Endothelial cell of umbilical vein (primary cell): ENCODE results near the gene SCML2. TPM values are rescaled to one million over a fixed set of nuclear protein-coding genes. Genes with fewer than 3 reads are reported as not detected.

Experiments used
- BruUV-seq: library from RNA; stranded (reverse); fragments of 400-500 nt; replicated peaks from 2 replicates; lab custom pipeline; 2021; lab: Mats Ljungman, UMichigan
- CTCF ChIA-PET: fragments of 300-600, 350-600 bp; sonication (Branson Sonifier 250); formaldehyde crosslinking; loops from one replicate; lab custom pipeline; 2021; ENCODE audit warnings: antibody characterized with exemption, inconsistent platforms; lab: Charles Lee
- POLR2A ChIA-PET: fragments of 300-600, 350-600 bp; sonication (Branson Sonifier 250); formaldehyde crosslinking; loops from one replicate; lab custom pipeline; 2021; ENCODE audit warnings: antibody characterized with exemption, inconsistent platforms; lab: Charles Lee
- DNase-seq: peaks from one replicate; pipeline ENCODE4 v3.0.0-alpha.2; 2011; ENCODE audit warnings: low read depth, low spot score
- FAIRE-seq: peaks from 2 replicates; lab custom pipeline; 2011; peaks lifted over from hg19 to GRCh38; lab: Jason Lieb, UNC
- H2AFZ ChIP-seq: 2 replicates; pipeline ENCODE4 v1.6.0; 2012; ENCODE audit warnings: low read depth, low read length, control low read depth, inconsistent platforms
- H3K27ac ChIP-seq: 2 replicates; pipeline ENCODE4 v1.5.1; 2011; ENCODE audit warnings: low read depth, mild to moderate bottlenecking, control low read depth, low read length, moderate library complexity; ENCODE audit not compliant: insufficient read depth
- H3K27me3 ChIP-seq, 2 experiments: 2 replicates each; pipeline versions ENCODE4 v1.6.0 to v1.6.1; 2011; ENCODE audit warnings: low read length in 2 of 2, mixed read lengths in 1 of 2; ENCODE audit not compliant: control insufficient read depth in 2 of 2, insufficient read depth in 2 of 2
- H3K36me3 ChIP-seq, 2 experiments: 2 replicates in 1 of 2; 3 replicates in 1 of 2; pipeline ENCODE4 v1.5.1; 2011; ENCODE audit warnings: low read length in 2 of 2, mild to moderate bottlenecking in 1 of 2, moderate library complexity in 1 of 2; ENCODE audit not compliant: control insufficient read depth in 2 of 2, insufficient read depth in 2 of 2; ENCODE audit errors: extremely low read depth in 1 of 2
- H3K4me1 ChIP-seq: 3 replicates; pipeline ENCODE4 v1.5.1; 2011; ENCODE audit warnings: mild to moderate bottlenecking, low read length; ENCODE audit not compliant: control insufficient read depth, insufficient read depth; ENCODE audit errors: extremely low read depth
- H3K4me2 ChIP-seq: 2 replicates; pipeline ENCODE4 v1.6.1; 2011; ENCODE audit warnings: low read length, control low read depth, mixed read lengths; ENCODE audit not compliant: insufficient read depth
- H3K4me3 ChIP-seq, 3 experiments: fragments of 200-600 bp in 1 of 3; sonication (generic), shearing (Covaris generic) in 1 of 3; replicated peaks in 1 of 3; 2 replicates each; pipeline ENCODE4 v1.5.1; 2011 to 2016; ENCODE audit warnings: control low read depth in 3 of 3, low read length in 3 of 3, mild to moderate bottlenecking in 2 of 3, inconsistent platforms in 1 of 3, low read depth in 1 of 3, moderate library complexity in 1 of 3; ENCODE audit not compliant: insufficient read depth in 1 of 3
- H3K79me2 ChIP-seq: 2 replicates; pipeline ENCODE4 v1.6.0; 2012; ENCODE audit warnings: low read length, inconsistent platforms; ENCODE audit not compliant: control insufficient read depth, insufficient read depth
- H3K9ac ChIP-seq: replicated peaks from 2 replicates; pipeline ENCODE3; 2011; ENCODE audit warnings: low read length, control low read depth; ENCODE audit not compliant: insufficient read depth; ENCODE audit errors: extremely low read depth
- H3K9me1 ChIP-seq: replicated peaks from 3 replicates; pipeline ENCODE4 v1.6.0; 2011; ENCODE audit warnings: mild to moderate bottlenecking, low read length; ENCODE audit not compliant: control insufficient read depth, insufficient read depth; ENCODE audit errors: extremely low read depth
- H3K9me3 ChIP-seq: replicated peaks from 2 replicates; pipeline ENCODE4 v1.5.1; 2012; ENCODE audit warnings: low read length, inconsistent platforms; ENCODE audit not compliant: control insufficient read depth, insufficient read depth
- H4K20me1 ChIP-seq: replicated peaks from 2 replicates; pipeline ENCODE3; 2011; ENCODE audit warnings: mild to moderate bottlenecking, low read length; ENCODE audit not compliant: control insufficient read depth, insufficient read depth; ENCODE audit errors: extremely low read depth
- CTCF ChIP-seq, 2 donors: IDR thresholded peaks; 1 replicate in 1 of 2; 2 replicates in 1 of 2; pipeline ENCODE4 v1.5.1; 2011; ENCODE audit warnings: low read length in 2 of 2, mild to moderate bottlenecking in 2 of 2, moderate library complexity in 2 of 2, control low read depth in 1 of 2, inconsistent platforms in 1 of 2, low read depth in 1 of 2; ENCODE audit not compliant: insufficient read depth in 1 of 2; ENCODE audit errors: extremely low read depth in 1 of 2
- EZH2 ChIP-seq: IDR thresholded peaks from 2 replicates; pipeline ENCODE4 v1.6.1; 2012; ENCODE audit warnings: borderline replicate concordance, low read depth, mild to moderate bottlenecking, moderate library complexity, low read length, inconsistent platforms; ENCODE audit not compliant: severe bottlenecking
- FOS ChIP-seq: IDR thresholded peaks from 2 replicates; pipeline ENCODE4 v1.6.1; 2011; ENCODE audit warnings: mild to moderate bottlenecking, low read length, moderate library complexity, borderline replicate concordance; ENCODE audit not compliant: insufficient read depth
- GATA2 ChIP-seq: IDR thresholded peaks from 2 replicates; pipeline ENCODE4 v1.7.0; 2011; ENCODE audit warnings: low read depth, mild to moderate bottlenecking, moderate library complexity, mixed read lengths, low read length; ENCODE audit not compliant: insufficient read length, insufficient read depth
- JUN ChIP-seq: IDR thresholded peaks from 2 replicates; pipeline ENCODE4 v1.6.1; 2011; ENCODE audit warnings: borderline replicate concordance, low read depth; ENCODE audit not compliant: insufficient read length, insufficient read depth
- MAX ChIP-seq: IDR thresholded peaks from 2 replicates; pipeline ENCODE4 v1.6.1; 2011; ENCODE audit not compliant: insufficient read depth, insufficient read length
- MYC ChIP-seq: IDR thresholded peaks from one replicate; pipeline ENCODE4 v1.6.1; 2011; ENCODE audit warnings: mild to moderate bottlenecking, low read depth, low read length
- POLR2A ChIP-seq: IDR thresholded peaks from 2 replicates; pipeline ENCODE4 v1.6.1; 2012; ENCODE audit warnings: low read depth, mild to moderate bottlenecking, control low read depth, low read length
- POLR2AphosphoS5 ChIP-seq: IDR thresholded peaks from 2 replicates; pipeline ENCODE4 v1.6.1; 2012; ENCODE audit warnings: low read depth, mild to moderate bottlenecking, control low read depth, low read length, moderate library complexity; ENCODE audit not compliant: insufficient read depth
- dilution Hi-C: fragments of 300-500 bp; cut with MboI; formaldehyde crosslinking; loops from one replicate; pipeline ENCODE4 v1.15.0; 2019; ENCODE audit warnings: low sequenced_read_pairs; ENCODE audit not compliant: extremely low pct_ligation_motif_present
- intact Hi-C: fragments of 100-400 bp; cut with micrococcal nuclease; formaldehyde crosslinking; loops from one replicate; pipeline ENCODE4 v1.10.0; 2022
- polyA plus RNA-seq, 4 experiments: library from polyadenylated mRNA; depleted of rRNA in 3 of 4; stranded (reverse) in 3 of 4; unstranded in 1 of 4; fragments of >200 nt; gene quantifications; 2 replicates each; pipeline versions ENCODE4 v1.2.1 to v1.2.3, GENCODE V29; 2011 to 2012; ENCODE audit warnings: missing spikeins in 1 of 4
- total RNA-seq: library from RNA; stranded (reverse); gene quantifications from 2 replicates; pipeline ENCODE4 v1.2.3, GENCODE V29; 2021

SCML2 gene
- total and polyA plus RNA-seq, 2 donors (not counting 3 experiments of a cell fraction or from before 2014, with no cell fraction given): 1.4 to 2.7 TPM

GRCh38 chrX:18290200-18290599 is 64.3 kb downstream of the SCML2 start:
- dilution Hi-C loops (no loop called here), intact Hi-C loops (no loop called here)
- Histone ChIP-seq H3K9ac (no peak overlapping the region), H3K27ac (no peak overlapping the region), H3K4me2 (no peak overlapping the region), H3K4me1 (no peaks in the 10 kb centered on the region), H3K79me2 (no peaks in the 10 kb centered on the region), H3K36me3 (no peaks in the 10 kb centered on the region), H4K20me1 (no peaks in the 10 kb centered on the region), H3K27me3 (no peaks in the 10 kb centered on the region), H3K9me3 (no peaks in the 10 kb centered on the region), H3K4me3 (no peak overlapping the region), H3K9me1 (no peaks in the 10 kb centered on the region), H2AFZ (no peak overlapping the region)
- BruUV-seq: no TSS peak
- DNase-seq (no peak), FAIRE-seq (peak; percentile 43)
- POLR2A ChIA-PET: no interaction called here
- TF ChIP-seq MAX (no peak), FOS (no peak), MYC (no peak), EZH2 (no peak), JUN (no peak), POLR2A (no peak)
- CTCF ChIA-PET: no interaction called here

- POLR2A ChIA-PET: no interaction called here
- dilution Hi-C loops: no loop called here
- Histone ChIP-seq H3K9ac (no peak overlapping the region), H3K4me1 (no peaks in the 10 kb centered on the region), H3K9me3 (no peaks in the 10 kb centered on the region), H3K4me3 (no peak overlapping the region), H2AFZ (no peak overlapping the region), H4K20me1 (no peaks in the 10 kb centered on the region), H3K79me2 (no peaks in the 10 kb centered on the region), H3K9me1 (no peaks in the 10 kb centered on the region), H3K4me2 (no peak overlapping the region), H3K36me3 (no peaks in the 10 kb centered on the region), H3K27ac (no peak overlapping the region), H3K27me3 (no peaks in the 10 kb centered on the region)
- CTCF ChIA-PET: no interaction called here
- DNase-seq (no peak), FAIRE-seq (no peak)
- TF ChIP-seq POLR2AphosphoS5 (no peak), CTCF (IDR thresholded peaks at IDR 0.05; ENCODE audit: extremely low read depth in 1 of 2, insufficient read depth in 1 of 2, low read depth in 1 of 2, low read length in 2 of 2) (no peak), MYC (no peak), EZH2 (no peak), MAX (no peak), GATA2 (no peak)
- intact Hi-C loops: no loop called here
- BruUV-seq: no TSS peak
These were observed 65.8 kb downstream of the SCML2 start for GRCh38 chrX:18288716-18289115.
